AG09319 (cell line): ENCODE measurements around the gene HID1.
"Not testable (repeated sequence)": the region's sequence is repeated elsewhere in the genome, so short reads cannot be mapped to it uniquely, and the experiment has no call there.

Source experiments
- DNase-seq: peaks from one replicate; pipeline ENCODE4 v3.0.0-alpha.2; 2010; ENCODE audit warnings: low read depth; ENCODE audit errors: extremely low read depth
- TF ChIP-seq, protein P1 (sequence below): IDR thresholded peaks from 2 replicates; pipeline ENCODE4 v1.5.1; 2011; ENCODE audit warnings: low read depth, mild to moderate bottlenecking, inconsistent platforms, low read length, moderate library complexity

HID1 gene

DNA sequence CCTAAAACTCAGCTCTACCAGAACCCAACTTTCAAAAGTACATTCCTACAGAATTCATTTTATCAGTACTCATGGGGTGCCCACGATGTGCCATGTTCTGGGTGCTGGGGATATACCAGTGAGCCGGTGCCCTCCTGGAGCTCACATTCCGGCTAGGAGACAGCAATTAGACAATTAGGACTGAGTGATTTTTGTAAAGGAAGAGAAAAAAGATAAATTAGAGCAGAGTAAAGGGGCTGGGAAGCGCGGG is 39.5 kb upstream of the HID1 start:
- no peak for DNase-seq
- TF ChIP-seq, protein P1, sequence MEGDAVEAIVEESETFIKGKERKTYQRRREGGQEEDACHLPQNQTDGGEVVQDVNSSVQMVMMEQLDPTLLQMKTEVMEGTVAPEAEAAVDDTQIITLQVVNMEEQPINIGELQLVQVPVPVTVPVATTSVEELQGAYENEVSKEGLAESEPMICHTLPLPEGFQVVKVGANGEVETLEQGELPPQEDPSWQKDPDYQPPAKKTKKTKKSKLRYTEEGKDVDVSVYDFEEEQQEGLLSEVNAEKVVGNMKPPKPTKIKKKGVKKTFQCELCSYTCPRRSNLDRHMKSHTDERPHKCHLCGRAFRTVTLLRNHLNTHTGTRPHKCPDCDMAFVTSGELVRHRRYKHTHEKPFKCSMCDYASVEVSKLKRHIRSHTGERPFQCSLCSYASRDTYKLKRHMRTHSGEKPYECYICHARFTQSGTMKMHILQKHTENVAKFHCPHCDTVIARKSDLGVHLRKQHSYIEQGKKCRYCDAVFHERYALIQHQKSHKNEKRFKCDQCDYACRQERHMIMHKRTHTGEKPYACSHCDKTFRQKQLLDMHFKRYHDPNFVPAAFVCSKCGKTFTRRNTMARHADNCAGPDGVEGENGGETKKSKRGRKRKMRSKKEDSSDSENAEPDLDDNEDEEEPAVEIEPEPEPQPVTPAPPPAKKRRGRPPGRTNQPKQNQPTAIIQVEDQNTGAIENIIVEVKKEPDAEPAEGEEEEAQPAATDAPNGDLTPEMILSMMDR = no peak

DNA sequence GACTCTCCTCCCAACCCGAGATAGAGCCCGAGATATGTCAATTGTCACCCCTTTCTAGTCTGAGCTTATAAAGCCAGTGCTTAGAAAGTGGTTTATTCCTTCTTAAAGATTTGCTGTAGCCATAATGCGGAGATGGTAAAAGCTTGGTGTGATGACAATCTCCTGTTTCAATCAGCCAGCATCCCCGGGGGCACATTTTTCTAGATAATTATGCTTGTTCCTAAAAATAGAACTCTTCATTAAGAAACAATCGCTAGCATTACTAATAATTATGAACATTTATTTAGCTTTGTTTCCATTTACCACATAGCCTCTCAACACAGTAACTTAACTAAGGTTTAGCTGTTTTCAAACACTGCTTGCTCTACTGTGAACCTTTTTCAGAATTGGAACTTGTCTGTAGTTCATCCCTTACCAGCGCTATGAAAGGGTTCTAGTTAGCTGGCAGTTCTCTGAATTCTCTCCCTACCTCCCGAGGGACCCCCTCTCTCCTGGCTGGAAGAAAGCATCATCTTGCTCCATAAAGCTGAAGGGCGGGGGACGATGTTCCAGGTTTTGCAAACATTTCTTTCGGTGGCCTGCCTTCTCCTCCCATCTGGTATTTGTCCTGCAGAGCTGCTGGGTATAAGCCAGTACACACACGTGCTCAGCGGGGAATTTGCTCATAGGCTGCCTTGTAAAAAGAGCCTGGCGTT is 39.0 kb upstream of the HID1 start:
- TF ChIP-seq, protein P1 = no peak
- DNase-seq = no peak

DNA sequence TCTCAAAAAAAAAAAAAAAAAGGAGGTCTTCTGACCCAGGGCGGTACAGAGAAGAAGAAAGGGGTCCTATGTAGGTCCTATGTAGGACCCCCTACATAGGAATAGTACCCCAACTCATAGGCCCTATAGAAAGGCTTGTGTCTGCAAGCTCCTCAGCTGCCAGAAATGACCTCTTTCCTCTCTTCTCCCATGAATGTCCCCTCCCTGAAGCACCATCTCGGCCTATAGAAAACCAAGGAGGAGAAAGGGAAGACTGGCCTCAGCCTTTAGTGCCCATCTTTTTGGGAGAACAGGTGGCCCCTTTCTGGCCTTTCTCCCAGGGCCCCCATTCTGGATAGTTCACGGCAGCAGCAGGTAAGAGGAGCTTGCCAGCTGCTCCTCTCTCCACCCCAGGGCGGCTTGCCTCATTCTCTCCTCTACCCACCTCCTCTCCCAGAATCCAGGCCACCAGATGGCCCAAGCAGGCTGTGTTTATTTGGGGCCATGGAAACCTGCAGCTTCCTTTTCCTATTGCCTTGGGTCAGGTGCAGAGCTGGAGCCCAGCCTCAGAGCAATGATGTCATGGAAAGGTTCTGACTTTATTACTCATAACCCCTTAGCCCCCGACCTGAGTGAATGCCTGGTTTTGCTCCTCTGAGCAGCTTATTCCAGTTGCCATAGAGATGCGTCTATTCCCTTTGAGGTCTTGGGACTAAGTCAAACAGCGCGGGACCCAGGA is 38.3 kb upstream of the HID1 start:
- no peak for DNase-seq
- TF ChIP-seq, protein P1 = no peak

DNA sequence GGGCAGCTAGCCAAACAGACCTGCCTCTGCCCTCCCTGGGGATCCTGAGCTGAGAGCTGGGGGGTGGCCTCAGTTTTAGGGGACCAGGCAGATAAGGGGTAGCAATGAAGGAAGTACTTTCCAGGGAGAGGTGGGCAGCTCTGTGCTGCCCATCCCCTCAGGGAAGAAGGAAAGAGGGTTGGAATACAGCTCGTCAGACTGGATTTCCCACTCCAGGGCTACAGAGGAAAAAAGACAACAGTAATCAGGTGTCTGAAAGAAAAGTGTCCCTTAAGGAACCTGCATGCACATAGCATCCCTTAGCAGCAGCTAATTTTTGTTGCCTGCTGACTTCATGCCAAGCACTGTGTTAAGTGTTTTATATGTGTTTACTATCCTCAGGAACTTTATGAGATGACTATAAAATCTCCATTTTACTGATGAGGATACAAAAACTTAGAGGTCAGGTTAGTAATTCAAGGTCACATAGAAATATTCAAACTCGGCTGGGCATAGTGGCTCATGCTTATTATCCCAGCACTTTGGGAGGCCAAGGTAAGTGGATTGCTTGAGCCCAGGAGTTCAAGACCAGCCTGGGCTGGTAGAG is 36.7 kb upstream of the HID1 start:
- no peak for DNase-seq
- TF ChIP-seq, protein P1 = no peak

DNA sequence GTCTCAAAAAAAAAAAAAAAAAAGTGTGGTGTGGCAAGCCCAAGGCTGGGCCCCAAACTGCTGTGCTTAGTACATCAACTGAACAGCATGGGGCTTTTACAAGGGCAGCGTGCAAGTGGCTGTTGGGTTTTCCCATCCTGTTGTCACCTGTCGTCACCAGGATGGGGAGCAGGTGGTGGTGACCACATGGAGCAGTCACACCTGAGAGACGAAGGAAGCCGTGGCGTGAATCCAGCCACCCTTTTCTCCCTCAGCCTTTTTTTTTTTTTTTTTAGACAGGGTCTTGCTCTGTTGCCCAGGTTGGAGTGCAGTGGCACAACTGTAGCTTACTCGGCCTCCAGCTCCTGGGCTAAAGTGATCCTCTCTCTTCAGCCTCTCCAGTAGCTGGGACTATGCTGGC is 35.8 kb upstream of the HID1 start:
- TF ChIP-seq, protein P1 = no peak
- DNase-seq = no peak

DNA sequence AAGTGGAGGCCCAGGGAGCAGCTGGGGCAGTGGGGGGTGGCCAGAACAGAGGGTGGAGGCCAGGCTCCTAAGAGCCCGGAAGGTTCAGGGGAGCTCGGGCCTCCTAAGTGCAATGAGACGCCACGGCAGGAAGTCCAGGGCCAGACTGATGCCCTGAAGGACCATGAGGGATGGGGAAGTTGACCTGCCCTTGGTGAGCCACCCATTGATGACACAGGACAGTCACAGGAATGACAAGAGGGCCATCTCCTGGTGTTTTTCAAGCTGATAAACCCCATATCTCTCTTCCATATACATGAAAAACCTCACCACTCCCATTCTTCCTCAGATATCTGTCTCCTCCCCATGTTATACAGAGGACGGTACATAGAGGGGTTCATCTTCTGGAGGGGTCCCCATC is 34.1 kb upstream of the HID1 start:
- no peak for DNase-seq
- TF ChIP-seq, protein P1 = no peak

DNA sequence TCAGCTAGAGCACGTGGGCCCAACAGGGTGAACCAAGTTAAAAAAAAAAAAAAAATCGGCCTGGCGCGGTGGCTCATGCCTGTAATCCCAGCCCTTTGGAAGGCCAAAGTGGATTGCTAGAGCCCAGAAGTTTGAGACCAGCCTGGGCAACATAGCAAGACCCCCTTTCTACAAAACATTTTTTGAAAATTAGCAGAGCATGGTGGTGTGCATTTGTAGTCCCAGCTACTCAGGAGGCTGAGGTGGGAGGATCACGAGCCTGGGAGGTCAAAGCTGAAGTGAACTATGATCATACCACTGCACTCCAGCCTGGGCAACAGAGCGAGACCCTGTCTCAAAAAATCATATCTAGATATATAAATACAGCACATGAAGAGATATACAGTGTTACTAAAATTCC is 33.5 kb upstream of the HID1 start:
- DNase-seq = not testable (repeated sequence)

DNA sequence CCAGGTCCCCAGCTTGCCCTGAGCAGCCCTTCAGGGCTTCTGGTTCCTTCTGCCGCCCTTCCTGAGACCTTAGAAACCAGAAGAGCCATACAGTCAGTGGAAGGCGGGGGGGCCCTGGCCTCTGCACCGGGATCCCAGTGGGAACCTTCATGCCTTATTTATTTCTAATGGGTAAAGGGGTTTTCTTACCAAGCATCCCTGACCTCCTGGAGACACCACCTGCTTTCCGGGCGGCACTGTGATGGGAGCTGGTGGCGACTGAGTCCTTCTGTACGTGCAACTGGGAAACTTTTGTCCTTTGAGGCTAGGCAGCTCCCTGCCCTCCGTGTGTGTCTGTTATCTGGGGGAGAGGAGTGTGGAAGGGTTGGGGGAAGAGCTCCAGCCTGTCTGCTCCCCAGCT is 32.7 kb upstream of the HID1 start:
- TF ChIP-seq, protein P1 = no peak
- no peak for DNase-seq
